HepG2 (cell line): ENCODE data around the gene TIMM23. TPM values are rescaled to one million over a fixed set of nuclear protein-coding genes. Genes with fewer than 3 reads are reported as not detected.
A peak's percentile ranks its signal among the peaks of the same experiment; 100 is the strongest.

ENCODE experiments used
- ATRX ChIP-seq: sonication (generic); formaldehyde crosslinking; IDR thresholded peaks from 2 replicates; pipeline ENCODE4 v1.4.0; 2020; ENCODE audit warnings: missing genetic modification reagents, borderline replicate concordance
- CEBPZ ChIP-seq: IDR thresholded peaks from 2 replicates; pipeline ENCODE4 v1.6.1; 2012; ENCODE audit warnings: low read length, improper control_type of control experiment
- GATA4 ChIP-seq: sonication (generic); IDR thresholded peaks from 2 replicates; pipeline ENCODE4 v1.6.1; 2016; ENCODE audit warnings: antibody characterized with exemption, low read depth, borderline replicate concordance
- GFI1 ChIP-seq: sonication (generic); formaldehyde crosslinking; IDR thresholded peaks from 2 replicates; pipeline ENCODE4 v1.5.0; 2020; ENCODE audit warnings: missing genetic modification reagents, mild to moderate bottlenecking, borderline replicate concordance
- GPBP1L1 ChIP-seq: sonication (generic); formaldehyde crosslinking; IDR thresholded peaks from 2 replicates; pipeline ENCODE4 v1.5.0; 2020; ENCODE audit warnings: mild to moderate bottlenecking, missing genetic modification reagents
- MIER3 ChIP-seq: IDR thresholded peaks from 2 replicates; pipeline ENCODE4 v1.6.1; 2016; ENCODE audit warnings: missing compliant biosample characterization, borderline replicate concordance
- RFX5 ChIP-seq: IDR thresholded peaks from 2 replicates; pipeline ENCODE4 v1.6.1; 2011; ENCODE audit warnings: low read depth, low read length, improper control_type of control experiment
- TBX2 ChIP-seq: sonication (generic); formaldehyde crosslinking; IDR thresholded peaks from 2 replicates; pipeline ENCODE4 v1.5.0; 2020; ENCODE audit warnings: missing genetic modification reagents, mild to moderate bottlenecking, borderline replicate concordance
- TCF7 ChIP-seq: sonication (generic); IDR thresholded peaks from 2 replicates; pipeline ENCODE4 v1.6.1; 2016; ENCODE audit warnings: antibody characterized with exemption, low read depth
- XRCC5 ChIP-seq: fragments of 200-400 bp; formaldehyde crosslinking; optimal IDR thresholded peaks from 2 replicates; pipeline ENCODE3; 2017; ENCODE audit warnings: mild to moderate bottlenecking, low read length
- ZNF121 ChIP-seq: sonication (generic); formaldehyde crosslinking; IDR thresholded peaks from 2 replicates; pipeline ENCODE4 v1.5.0; 2020; ENCODE audit warnings: mild to moderate bottlenecking, missing genetic modification reagents
- ZNF292 ChIP-seq: sonication (generic); formaldehyde crosslinking; IDR thresholded peaks from 2 replicates; pipeline ENCODE4 v1.8.1; 2022; ENCODE audit warnings: mild to moderate bottlenecking, low read depth, missing genetic modification reagents, borderline replicate concordance
- ZNF333 ChIP-seq: sonication (generic); formaldehyde crosslinking; IDR thresholded peaks from 2 replicates; pipeline ENCODE4 v1.4.0; 2020; ENCODE audit warnings: mild to moderate bottlenecking, missing genetic modification reagents, borderline replicate concordance
- ZNF678 ChIP-seq: sonication (generic); formaldehyde crosslinking; IDR thresholded peaks from 2 replicates; pipeline ENCODE4 v1.4.0; 2020; ENCODE audit warnings: mild to moderate bottlenecking, missing genetic modification reagents
- ZNF687 ChIP-seq: sonication (generic); formaldehyde crosslinking; IDR thresholded peaks from 2 replicates; pipeline ENCODE4 v1.5.1; 2020; ENCODE audit warnings: mild to moderate bottlenecking, missing genetic modification reagents, moderate library complexity
- ZNF766 ChIP-seq: sonication (generic); formaldehyde crosslinking; IDR thresholded peaks from 2 replicates; pipeline ENCODE4 v1.5.0; 2020; ENCODE audit warnings: missing genetic modification reagents, borderline replicate concordance
- ZNF776 ChIP-seq: sonication (generic); formaldehyde crosslinking; IDR thresholded peaks from 2 replicates; pipeline ENCODE4 v1.4.0; 2020; ENCODE audit warnings: mild to moderate bottlenecking, missing genetic modification reagents
- ZSCAN12 ChIP-seq: sonication (generic); formaldehyde crosslinking; IDR thresholded peaks from 2 replicates; pipeline ENCODE4 v1.9.0; 2021; ENCODE audit warnings: mild to moderate bottlenecking, missing genetic modification reagents
- polyA plus RNA-seq, 8 experiments: library from polyadenylated mRNA; depleted of rRNA in 3 of 8; stranded (reverse) in 7 of 8; unstranded in 1 of 8; fragments of >200 nt; fragmentation: Illumina TruSeq in 4 of 8; extraction: Trizol in 4 of 8; gene quantifications; 2 replicates each; pipeline versions ENCODE4 v1.2.1 to v1.2.3, GENCODE V29; 2011 to 2016; ENCODE audit warnings: low read depth in 4 of 8, missing spikeins in 1 of 8, mixed read lengths in 1 of 8; ENCODE audit not compliant: insufficient read depth in 1 of 8
- total RNA-seq, 5 experiments: library from RNA; depleted of rRNA; stranded (reverse); fragments of >200 nt; fragmentation: Illumina TruSeq; extraction: Trizol; gene quantifications; 2 replicates each; pipeline ENCODE4 v1.2.3, GENCODE V29; 2016; ENCODE audit warnings: low read depth in 1 of 5
- TF ChIP-seq, protein P1 (sequence below): sonication (generic); formaldehyde crosslinking; IDR thresholded peaks from 2 replicates; pipeline ENCODE4 v1.4.0; 2020; ENCODE audit warnings: missing genetic modification reagents, borderline replicate concordance

Gene TIMM23
- total and polyA plus RNA-seq, 2 of the 13 experiments (the other 11 are each of a cell fraction or from before 2014, with no cell fraction given), result 80.2 to 98.6 TPM

DNA sequence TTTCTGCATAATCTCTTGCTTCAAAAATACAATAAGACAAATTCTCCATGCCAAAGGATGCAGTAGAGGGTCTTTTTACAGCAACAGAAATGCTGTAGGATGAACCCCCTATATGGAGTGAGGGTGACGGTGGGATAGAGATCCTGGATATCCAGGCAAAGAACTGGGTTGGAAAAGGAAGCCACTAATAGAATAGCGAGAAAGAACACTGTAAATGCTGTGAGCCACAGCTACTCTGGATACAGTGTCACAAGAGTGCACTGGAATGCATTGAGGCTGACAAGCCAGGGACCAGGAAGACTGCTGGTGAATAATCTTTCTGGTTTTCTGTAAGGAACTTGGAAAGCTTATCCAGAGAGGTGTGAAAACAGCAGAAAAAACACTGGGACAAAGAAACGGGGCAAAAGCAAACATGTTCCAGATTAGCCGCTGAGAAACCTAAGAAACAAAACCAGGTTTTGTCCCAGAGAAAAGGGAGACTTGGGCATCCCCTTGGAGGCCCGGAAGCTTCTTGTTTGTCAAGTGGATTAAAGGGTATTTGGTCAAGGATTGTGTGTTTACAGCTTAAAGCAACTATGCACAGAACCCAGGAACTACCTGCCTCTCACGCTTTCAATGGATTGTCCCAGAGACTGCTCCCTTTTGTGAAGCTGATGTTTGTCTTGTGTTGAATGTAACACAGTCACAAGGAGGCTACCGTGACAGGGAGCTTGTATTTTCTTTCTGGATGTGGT, 79.9 kb downstream of the TIMM23 start (continued):
- TF ChIP-seq ZNF766 (CRISPR knock-in tag) (no peak; the same call in 1 of the 2 replicates), ZNF333 (CRISPR knock-in tag) (no peak; the same call in 1 of the 2 replicates), XRCC5 (peak; percentile 21), CEBPZ (no peak), ZNF292 (CRISPR knock-in tag) (peak; percentile 63; the same call in 1 of the 2 replicates), ZNF678 (CRISPR knock-in tag) (0 out of 2 replicates have a peak, but pooled peaks have one; percentile 66), RFX5 (no peak), ZNF687 (no peak), GPBP1L1 (CRISPR knock-in tag) (no peak), GATA4 (peak; percentile 93), ATRX (CRISPR knock-in tag) (no peak), ZNF776 (no peak), TCF7 (peak; percentile 87), ZNF121 (CRISPR knock-in tag) (no peak), GFI1 (CRISPR knock-in tag) (peak; percentile 90), ZSCAN12 (peak; percentile 41; the same call in 1 of the 2 replicates), TBX2 (CRISPR knock-in tag) (peak; percentile 99), MIER3 (CRISPR knock-in tag) (peak; percentile 86; the same call in 1 of the 2 replicates)
- TF ChIP-seq, protein P1, sequence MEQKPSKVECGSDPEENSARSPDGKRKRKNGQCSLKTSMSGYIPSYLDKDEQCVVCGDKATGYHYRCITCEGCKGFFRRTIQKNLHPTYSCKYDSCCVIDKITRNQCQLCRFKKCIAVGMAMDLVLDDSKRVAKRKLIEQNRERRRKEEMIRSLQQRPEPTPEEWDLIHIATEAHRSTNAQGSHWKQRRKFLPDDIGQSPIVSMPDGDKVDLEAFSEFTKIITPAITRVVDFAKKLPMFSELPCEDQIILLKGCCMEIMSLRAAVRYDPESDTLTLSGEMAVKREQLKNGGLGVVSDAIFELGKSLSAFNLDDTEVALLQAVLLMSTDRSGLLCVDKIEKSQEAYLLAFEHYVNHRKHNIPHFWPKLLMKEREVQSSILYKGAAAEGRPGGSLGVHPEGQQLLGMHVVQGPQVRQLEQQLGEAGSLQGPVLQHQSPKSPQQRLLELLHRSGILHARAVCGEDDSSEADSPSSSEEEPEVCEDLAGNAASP (CRISPR knock-in tag), result peak; percentile 75; the same call in 1 of the 2 replicates
